ENCODE measurements around the gene DOCK4. TPM values are rescaled to one million over a fixed set of nuclear protein-coding genes. Genes with fewer than 3 reads are reported as not detected.
A peak's percentile ranks its signal among the peaks of the same experiment; 100 is the strongest.

The DOCK4 gene
- total RNA-seq, 6 experiments from 2014 or later, result 9.4 to 29.9 (median 22.8) TPM

DNA sequence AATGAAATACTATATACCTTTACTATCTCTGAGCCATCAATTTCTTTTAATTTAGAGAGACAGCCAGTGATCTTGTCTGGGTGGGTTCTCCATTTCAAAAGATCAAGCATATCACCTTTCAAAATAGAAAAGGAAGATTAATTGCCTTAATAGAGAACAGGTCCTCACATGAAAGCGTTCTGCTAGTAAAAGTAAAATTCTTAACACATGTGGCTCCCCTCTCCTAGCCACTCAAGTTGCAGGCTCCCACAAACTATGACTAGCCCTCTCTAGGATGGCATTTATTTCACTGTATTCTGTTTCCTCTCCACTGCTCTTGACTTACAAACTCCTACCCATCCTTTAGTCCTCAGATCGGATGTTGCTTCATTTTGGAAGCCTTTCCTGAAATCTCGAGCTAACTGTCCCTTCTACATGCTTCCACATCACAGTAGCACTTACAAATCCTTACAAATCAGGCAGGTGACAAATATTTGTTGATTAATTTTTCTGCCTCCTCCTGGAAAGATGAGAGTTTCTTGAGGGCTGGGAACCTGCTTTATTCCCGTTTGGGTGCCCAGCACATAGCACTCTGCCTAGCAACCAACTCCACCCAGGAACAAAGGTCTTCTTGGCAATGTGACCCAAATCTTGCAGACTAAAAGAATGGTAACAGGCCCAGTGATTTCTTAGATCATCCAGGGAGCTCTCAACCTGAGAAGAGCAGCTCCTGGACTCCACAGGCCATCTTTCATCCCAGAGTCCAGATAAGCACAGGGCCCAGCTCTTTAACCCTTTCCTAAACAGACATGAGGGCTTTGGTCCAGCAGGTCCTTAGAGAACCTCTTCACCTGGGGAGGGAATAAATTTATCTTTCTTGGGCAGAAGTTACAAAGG is 333.5 kb downstream of the DOCK4 start:
- 58% methylated on average over 4 of the region's 4 CpGs for WGBS (ENCODE audit: insufficient coverage, low coverage, low lambda C conversion rate, missing lambda C conversion rate)
- H3K4me3 ChIP-seq, result no peak overlapping the region
- peak in 3 of 4 donors; percentile 14 to 33 (median 17) for ATAC-seq
- TF ChIP-seq POLR2A (IDR thresholded peaks at IDR 0.05), result no peak
- TF ChIP-seq, protein P1, sequence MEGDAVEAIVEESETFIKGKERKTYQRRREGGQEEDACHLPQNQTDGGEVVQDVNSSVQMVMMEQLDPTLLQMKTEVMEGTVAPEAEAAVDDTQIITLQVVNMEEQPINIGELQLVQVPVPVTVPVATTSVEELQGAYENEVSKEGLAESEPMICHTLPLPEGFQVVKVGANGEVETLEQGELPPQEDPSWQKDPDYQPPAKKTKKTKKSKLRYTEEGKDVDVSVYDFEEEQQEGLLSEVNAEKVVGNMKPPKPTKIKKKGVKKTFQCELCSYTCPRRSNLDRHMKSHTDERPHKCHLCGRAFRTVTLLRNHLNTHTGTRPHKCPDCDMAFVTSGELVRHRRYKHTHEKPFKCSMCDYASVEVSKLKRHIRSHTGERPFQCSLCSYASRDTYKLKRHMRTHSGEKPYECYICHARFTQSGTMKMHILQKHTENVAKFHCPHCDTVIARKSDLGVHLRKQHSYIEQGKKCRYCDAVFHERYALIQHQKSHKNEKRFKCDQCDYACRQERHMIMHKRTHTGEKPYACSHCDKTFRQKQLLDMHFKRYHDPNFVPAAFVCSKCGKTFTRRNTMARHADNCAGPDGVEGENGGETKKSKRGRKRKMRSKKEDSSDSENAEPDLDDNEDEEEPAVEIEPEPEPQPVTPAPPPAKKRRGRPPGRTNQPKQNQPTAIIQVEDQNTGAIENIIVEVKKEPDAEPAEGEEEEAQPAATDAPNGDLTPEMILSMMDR (IDR thresholded peaks at IDR 0.05), result no peak
- intact Hi-C loops (cut with DNase I), result no loop called here
- H3K36me3 ChIP-seq, result peaks cover 0 to 7% (median 1%) of the 10 kb centered on the region in 4 donors
- H3K27me3 ChIP-seq, result no peaks in the 10 kb centered on the region
- no peak for DNase-seq
- no peaks in the 10 kb centered on the region for H3K4me1 ChIP-seq
- H3K27ac ChIP-seq, result no peak overlapping the region
- H3K9me3 ChIP-seq, result no peaks in the 10 kb centered on the region

DNA sequence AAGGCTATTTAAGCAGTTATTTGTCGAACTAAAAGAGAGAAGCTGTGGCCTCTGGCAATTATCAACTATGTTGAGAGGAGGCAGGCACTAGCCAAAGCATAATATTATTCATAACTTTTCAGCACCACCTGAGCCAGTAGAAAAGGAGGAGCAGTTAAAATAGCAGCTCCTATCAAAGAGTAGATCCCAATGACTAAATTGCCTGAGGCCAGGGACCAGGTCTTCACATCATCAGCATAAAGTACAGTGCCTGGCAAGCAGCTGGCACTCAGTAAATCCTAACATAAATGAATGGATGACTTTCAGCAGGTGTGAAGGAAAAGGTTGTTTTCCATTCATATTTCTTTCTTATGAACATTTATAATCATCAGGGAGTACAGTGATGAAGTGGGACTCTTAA is 334.9 kb downstream of the DOCK4 start:
- 100% methylated on average over 1 of the region's 1 CpG for WGBS (ENCODE audit: insufficient coverage, low coverage, low lambda C conversion rate, missing lambda C conversion rate)
- Histone ChIP-seq H3K9me3 (no peaks in the 10 kb centered on the region), H3K27ac (no peak overlapping the region), H3K4me3 (no peak overlapping the region), H3K36me3 (peaks cover 0 to 8% (median 3%) of the 10 kb centered on the region in 4 donors), H3K4me1 (no peaks in the 10 kb centered on the region), H3K27me3 (no peaks in the 10 kb centered on the region)
- ATAC-seq (no peak), DNase-seq (no peak)
- TF ChIP-seq POLR2A (IDR thresholded peaks at IDR 0.05), result no peak
- TF ChIP-seq, protein P1 (IDR thresholded peaks at IDR 0.05), result no peak
- intact Hi-C loops (cut with DNase I), result no loop called here

DNA sequence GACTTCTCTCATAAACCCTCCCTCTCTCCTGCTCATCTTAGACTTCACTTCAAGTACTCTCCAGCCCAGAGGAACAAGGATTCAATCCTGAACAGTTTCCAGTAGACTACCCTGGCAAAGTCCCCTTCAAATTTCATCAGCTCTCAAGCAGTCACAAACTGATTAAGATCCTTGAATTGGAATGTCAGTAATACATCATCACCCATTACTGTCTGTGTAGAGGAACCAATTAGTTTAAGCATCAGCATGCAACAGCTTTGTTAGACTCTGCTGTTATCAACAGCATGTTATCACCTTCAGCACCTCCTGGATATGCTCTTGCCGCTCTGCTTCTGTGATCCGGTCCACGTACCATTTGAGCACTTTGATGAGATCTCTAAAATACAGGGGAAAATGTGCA is 336.9 kb downstream of the DOCK4 start:
- Histone ChIP-seq H3K4me3 (no peak overlapping the region), H3K27ac (no peak overlapping the region), H3K9me3 (no peaks in the 10 kb centered on the region), H3K4me1 (no peaks in the 10 kb centered on the region), H3K27me3 (no peaks in the 10 kb centered on the region), H3K36me3 (peaks cover 0 to 8% (median 3%) of the 10 kb centered on the region in 4 donors)
- TF ChIP-seq, protein P1 (IDR thresholded peaks at IDR 0.05), result no peak
- TF ChIP-seq POLR2A (IDR thresholded peaks at IDR 0.05), result no peak
- no peak for ATAC-seq
- no peak for DNase-seq
- WGBS (ENCODE audit: insufficient coverage, low coverage, low lambda C conversion rate, missing lambda C conversion rate), result 97% methylated on average over 3 of the region's 3 CpGs
- intact Hi-C loops (cut with DNase I), result no loop called here

DNA sequence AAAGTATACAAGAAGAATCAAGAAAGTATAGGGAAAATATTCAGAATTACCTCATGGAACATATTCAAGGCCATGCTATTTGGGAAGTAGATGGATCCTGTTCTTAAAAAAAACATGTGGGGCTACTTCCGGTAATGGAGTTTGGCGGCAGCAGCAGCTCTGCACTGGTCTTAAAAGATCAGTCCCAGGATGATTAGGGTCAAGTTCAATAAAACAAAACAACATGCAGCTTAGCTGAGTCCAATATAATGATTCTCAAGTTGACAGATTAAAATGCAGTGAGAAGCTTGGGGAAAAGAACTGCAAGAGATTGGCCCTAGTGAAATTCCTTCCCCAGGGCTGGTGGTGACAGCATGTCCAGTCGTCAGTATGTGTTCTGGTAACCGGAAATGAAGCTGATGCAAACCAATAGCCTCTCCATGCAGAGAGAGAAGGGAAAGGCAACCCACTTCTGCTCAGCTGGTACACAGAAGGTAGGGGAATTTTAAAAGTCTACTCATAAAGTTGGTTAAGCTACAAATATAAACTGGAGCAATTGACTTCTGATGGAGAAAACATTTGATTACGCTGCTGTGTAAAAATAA is 338.8 kb downstream of the DOCK4 start:
- ATAC-seq, result no peak
- no peaks in the 10 kb centered on the region for H3K27me3 ChIP-seq
- DNase-seq, result no peak
- no peak for TF ChIP-seq POLR2A (IDR thresholded peaks at IDR 0.05)
- TF ChIP-seq, protein P1 (IDR thresholded peaks at IDR 0.05), result no peak
- no peak overlapping the region for H3K27ac ChIP-seq
- intact Hi-C loops (cut with DNase I), result no loop called here
- H3K36me3 ChIP-seq, result peaks cover 0 to 8% (median 3%) of the 10 kb centered on the region in 4 donors
- 79% methylated on average over 4 of the region's 5 CpGs for WGBS (ENCODE audit: insufficient coverage, low coverage, low lambda C conversion rate, missing lambda C conversion rate)
- no peaks in the 10 kb centered on the region for H3K9me3 ChIP-seq
- no peak overlapping the region for H3K4me3 ChIP-seq
- no peaks in the 10 kb centered on the region for H3K4me1 ChIP-seq
